Skeletal muscle cell (primary cell): Measurements from ENCODE around the gene DISC1.

Experiments
- DNase-seq: peaks from one replicate; pipeline ENCODE4 v3.0.0-alpha.2; 2010; ENCODE audit warnings: low read depth
- H3K4me3 ChIP-seq: 2 replicates; pipeline ENCODE4 v1.5.1; 2011; ENCODE audit warnings: low read depth, mild to moderate bottlenecking, control low read depth, low read length, moderate library complexity

Gene DISC1

GRCh38 chr1:231860221-231861088, 233.9 kb downstream of the DISC1 start:
- H3K4me3 ChIP-seq: no peak overlapping the region
- no peak for DNase-seq

- DNase-seq: no peak
- no peak overlapping the region for H3K4me3 ChIP-seq
These were observed 235.2 kb downstream of the DISC1 start for GRCh38 chr1:231861541-231862481.

- DNase-seq: no peak
- no peak overlapping the region for H3K4me3 ChIP-seq
These were observed 236.0 kb downstream of the DISC1 start for GRCh38 chr1:231862611-231863010.

- H3K4me3 ChIP-seq: no peak overlapping the region
- no peak for DNase-seq
These were observed 238.7 kb downstream of the DISC1 start for GRCh38 chr1:231865331-231865730.

GRCh38 chr1:231866392-231867331, 240.1 kb downstream of the DISC1 start:
- DNase-seq: no peak
- H3K4me3 ChIP-seq: no peak overlapping the region

GRCh38 chr1:231867607-231868006, 241.0 kb downstream of the DISC1 start:
- H3K4me3 ChIP-seq: no peak overlapping the region
- no peak for DNase-seq

- no peak for DNase-seq
These were observed 242.8 kb downstream of the DISC1 start for GRCh38 chr1:231869364-231869763.

GRCh38 chr1:231871471-231871870, 244.9 kb downstream of the DISC1 start:
- DNase-seq: no peak
- no peak overlapping the region for H3K4me3 ChIP-seq

More at GRCh38 chr1:231869364-231869763, 242.8 kb downstream of the DISC1 start:
- H3K4me3 ChIP-seq: no peak overlapping the region

- no peak for DNase-seq
- no peak overlapping the region for H3K4me3 ChIP-seq
These were observed 245.3 kb downstream of the DISC1 start for GRCh38 chr1:231871878-231872277.

- no peak for DNase-seq
These were observed 245.9 kb downstream of the DISC1 start for GRCh38 chr1:231872461-231872910.

GRCh38 chr1:231878737-231879136, 252.1 kb downstream of the DISC1 start:
- H3K4me3 ChIP-seq: no peak overlapping the region
- DNase-seq: no peak

More at GRCh38 chr1:231872461-231872910, 245.9 kb downstream of the DISC1 start:
- no peak overlapping the region for H3K4me3 ChIP-seq

- H3K4me3 ChIP-seq: no peak overlapping the region
- DNase-seq: no peak
These were observed 252.7 kb downstream of the DISC1 start for GRCh38 chr1:231879296-231879695.

- DNase-seq: no peak
- H3K4me3 ChIP-seq: no peak overlapping the region
These were observed 255.7 kb downstream of the DISC1 start for GRCh38 chr1:231882333-231882732.

- H3K4me3 ChIP-seq: no peak overlapping the region
These were observed 256.2 kb downstream of the DISC1 start for GRCh38 chr1:231882790-231883189.

GRCh38 chr1:231883382-231883781, 256.8 kb downstream of the DISC1 start:
- no peak for DNase-seq
- H3K4me3 ChIP-seq: no peak overlapping the region

More at GRCh38 chr1:231882790-231883189, 256.2 kb downstream of the DISC1 start:
- DNase-seq: no peak

- no peak for DNase-seq
- no peak overlapping the region for H3K4me3 ChIP-seq
These were observed 258.7 kb downstream of the DISC1 start for GRCh38 chr1:231885209-231885854.

- no peak overlapping the region for H3K4me3 ChIP-seq
- DNase-seq: no peak
These were observed 260.6 kb downstream of the DISC1 start for GRCh38 chr1:231887166-231887565.

- no peak for DNase-seq
- no peak overlapping the region for H3K4me3 ChIP-seq
These were observed 261.3 kb downstream of the DISC1 start for GRCh38 chr1:231887866-231888265.

- DNase-seq: no peak
- no peak overlapping the region for H3K4me3 ChIP-seq
These were observed 264.2 kb downstream of the DISC1 start for GRCh38 chr1:231890791-231891190.
